ENCODE measurements around the gene YOD1.

DNA sequence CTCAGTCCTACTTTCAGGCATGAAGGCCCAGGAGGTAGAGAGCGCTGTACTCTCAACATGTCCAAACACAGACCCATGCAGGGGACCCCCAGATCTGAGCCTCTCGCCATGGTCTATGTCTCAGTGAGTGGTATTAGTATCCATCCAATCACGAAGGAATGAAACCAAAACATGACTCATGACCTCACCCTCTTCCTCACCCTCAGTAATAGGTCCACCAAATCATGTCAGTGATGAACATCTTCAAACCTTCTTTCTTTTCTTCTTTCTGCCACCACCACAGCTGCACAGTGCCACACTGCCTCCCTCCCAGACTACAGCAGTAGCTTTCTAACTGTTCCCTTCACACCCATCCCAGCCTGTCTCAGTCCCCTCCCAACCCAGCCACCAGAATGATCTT lies 35.2 kb downstream of the YOD1 start:
- TF ChIP-seq, protein P1, sequence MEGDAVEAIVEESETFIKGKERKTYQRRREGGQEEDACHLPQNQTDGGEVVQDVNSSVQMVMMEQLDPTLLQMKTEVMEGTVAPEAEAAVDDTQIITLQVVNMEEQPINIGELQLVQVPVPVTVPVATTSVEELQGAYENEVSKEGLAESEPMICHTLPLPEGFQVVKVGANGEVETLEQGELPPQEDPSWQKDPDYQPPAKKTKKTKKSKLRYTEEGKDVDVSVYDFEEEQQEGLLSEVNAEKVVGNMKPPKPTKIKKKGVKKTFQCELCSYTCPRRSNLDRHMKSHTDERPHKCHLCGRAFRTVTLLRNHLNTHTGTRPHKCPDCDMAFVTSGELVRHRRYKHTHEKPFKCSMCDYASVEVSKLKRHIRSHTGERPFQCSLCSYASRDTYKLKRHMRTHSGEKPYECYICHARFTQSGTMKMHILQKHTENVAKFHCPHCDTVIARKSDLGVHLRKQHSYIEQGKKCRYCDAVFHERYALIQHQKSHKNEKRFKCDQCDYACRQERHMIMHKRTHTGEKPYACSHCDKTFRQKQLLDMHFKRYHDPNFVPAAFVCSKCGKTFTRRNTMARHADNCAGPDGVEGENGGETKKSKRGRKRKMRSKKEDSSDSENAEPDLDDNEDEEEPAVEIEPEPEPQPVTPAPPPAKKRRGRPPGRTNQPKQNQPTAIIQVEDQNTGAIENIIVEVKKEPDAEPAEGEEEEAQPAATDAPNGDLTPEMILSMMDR (IDR thresholded peaks at IDR 0.05): no peak
- TF ChIP-seq POLR2AphosphoS5 (IDR thresholded peaks at IDR 0.05) (no peak), POLR2A (IDR thresholded peaks at IDR 0.05) (no peak), EP300 (IDR thresholded peaks at IDR 0.05) (no peak)

Data from sigmoid colon (tissue), 4 donors.